ENCODE data around the gene TBCEL. TPM values are rescaled to one million over a fixed set of nuclear protein-coding genes. Genes with fewer than 3 reads are reported as not detected.

TBCEL gene
- total and polyA plus RNA-seq, 2 donors (not counting 3 experiments of a cell fraction or from before 2014, with no cell fraction given): 5.6 to 19.5 TPM

DNA sequence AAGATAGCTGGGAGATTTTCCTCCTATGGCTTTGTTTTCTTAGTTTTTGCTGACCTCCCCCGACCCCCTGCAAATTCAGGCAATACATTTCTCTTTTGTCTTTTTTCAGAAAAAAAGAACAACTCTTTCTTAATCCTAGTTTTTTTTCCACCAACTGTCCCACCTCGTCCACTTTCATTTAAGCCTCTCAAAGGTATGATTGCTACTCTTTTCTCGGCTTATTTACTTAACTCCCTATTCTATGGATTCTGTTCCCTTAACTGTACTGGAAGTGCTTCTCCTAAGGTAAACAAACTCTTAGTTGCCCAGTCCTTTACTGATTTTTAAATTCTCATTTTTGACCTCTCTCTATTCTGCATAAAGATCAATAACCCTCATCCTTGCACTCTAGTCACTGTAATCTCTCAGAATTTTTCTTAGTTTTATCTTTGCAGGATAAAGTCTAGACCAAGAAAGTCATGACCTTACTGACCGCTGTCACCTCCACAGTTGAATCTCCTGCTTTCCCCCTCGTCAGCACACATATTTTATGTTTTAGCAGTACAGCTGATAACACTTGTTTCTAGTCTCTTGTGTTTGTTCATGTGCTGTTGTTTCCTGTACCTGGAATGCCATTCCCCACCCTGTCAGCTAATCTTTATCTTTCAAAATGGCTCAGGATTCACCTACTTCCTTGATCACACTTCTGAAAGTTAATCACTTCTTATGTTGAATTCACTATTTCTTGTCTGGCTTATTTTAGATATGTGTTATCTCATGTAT is 14.9 kb downstream of the TBCEL start:
- Histone ChIP-seq H4K20me1 (replicated peaks; ENCODE audit: control insufficient read depth, extremely low read depth, insufficient read depth, low read length) (no peaks in the 10 kb centered on the region), H2AFZ (ENCODE audit: low read depth, low read length) (no peak overlapping the region), H3K27me3 (ENCODE audit: control insufficient read depth in 2 of 2, insufficient read depth in 2 of 2, low read length in 2 of 2) (no peaks in the 10 kb centered on the region), H3K79me2 (ENCODE audit: control insufficient read depth, insufficient read depth, low read length) (peaks cover 2% of the 10 kb centered on the region), H3K27ac (ENCODE audit: insufficient read depth, low read depth, low read length) (no peak overlapping the region), H3K9me1 (replicated peaks; ENCODE audit: control insufficient read depth, extremely low read depth, insufficient read depth, low read length) (peaks cover 3% of the 10 kb centered on the region), H3K36me3 (ENCODE audit: control insufficient read depth in 2 of 2, extremely low read depth in 1 of 2, insufficient read depth in 2 of 2, low read length in 2 of 2) (no peaks in the 10 kb centered on the region), H3K9me3 (replicated peaks; ENCODE audit: control insufficient read depth, insufficient read depth, low read length) (no peaks in the 10 kb centered on the region), H3K9ac (replicated peaks; ENCODE audit: extremely low read depth, insufficient read depth, low read length) (no peak overlapping the region), H3K4me2 (ENCODE audit: insufficient read depth, low read length) (no peak overlapping the region), H3K4me3 (replicated peaks in 1 of 3; ENCODE audit: insufficient read depth in 1 of 3, low read depth in 1 of 3, low read length in 3 of 3) (no peak overlapping the region), H3K4me1 (ENCODE audit: control insufficient read depth, extremely low read depth, insufficient read depth, low read length) (peaks cover 19% of the 10 kb centered on the region)
- ChIA-PET CTCF (interaction anchor here (0.7 to 2.0 kb wide), 3 partner anchors 10 to 156 kb away, joined by 3 to 6 read pairs (median 4); no protein-coding TSS in a partner anchor), POLR2A (no interaction called here)
- FAIRE-seq (no peak), DNase-seq (ENCODE audit: low read depth, low spot score) (no peak)
- TF ChIP-seq JUN (IDR thresholded peaks at IDR 0.05; ENCODE audit: borderline replicate concordance, insufficient read depth, insufficient read length, low read depth) (no peak), GATA2 (IDR thresholded peaks at IDR 0.05; ENCODE audit: insufficient read depth, insufficient read length, low read depth, low read length) (no peak), POLR2AphosphoS5 (IDR thresholded peaks at IDR 0.05; ENCODE audit: insufficient read depth, low read depth, low read length) (no peak), MYC (IDR thresholded peaks at IDR 0.05; ENCODE audit: low read depth, low read length) (no peak), POLR2A (IDR thresholded peaks at IDR 0.05; ENCODE audit: low read depth, low read length) (no peak), EZH2 (IDR thresholded peaks at IDR 0.05; ENCODE audit: borderline replicate concordance, low read depth, low read length, severe bottlenecking) (no peak), FOS (IDR thresholded peaks at IDR 0.05; ENCODE audit: borderline replicate concordance, insufficient read depth, low read length) (no peak)
- TF ChIP-seq, protein P1, sequence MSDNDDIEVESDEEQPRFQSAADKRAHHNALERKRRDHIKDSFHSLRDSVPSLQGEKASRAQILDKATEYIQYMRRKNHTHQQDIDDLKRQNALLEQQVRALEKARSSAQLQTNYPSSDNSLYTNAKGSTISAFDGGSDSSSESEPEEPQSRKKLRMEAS (IDR thresholded peaks at IDR 0.05; ENCODE audit: insufficient read depth, insufficient read length): no peak
- TF ChIP-seq, protein P2, sequence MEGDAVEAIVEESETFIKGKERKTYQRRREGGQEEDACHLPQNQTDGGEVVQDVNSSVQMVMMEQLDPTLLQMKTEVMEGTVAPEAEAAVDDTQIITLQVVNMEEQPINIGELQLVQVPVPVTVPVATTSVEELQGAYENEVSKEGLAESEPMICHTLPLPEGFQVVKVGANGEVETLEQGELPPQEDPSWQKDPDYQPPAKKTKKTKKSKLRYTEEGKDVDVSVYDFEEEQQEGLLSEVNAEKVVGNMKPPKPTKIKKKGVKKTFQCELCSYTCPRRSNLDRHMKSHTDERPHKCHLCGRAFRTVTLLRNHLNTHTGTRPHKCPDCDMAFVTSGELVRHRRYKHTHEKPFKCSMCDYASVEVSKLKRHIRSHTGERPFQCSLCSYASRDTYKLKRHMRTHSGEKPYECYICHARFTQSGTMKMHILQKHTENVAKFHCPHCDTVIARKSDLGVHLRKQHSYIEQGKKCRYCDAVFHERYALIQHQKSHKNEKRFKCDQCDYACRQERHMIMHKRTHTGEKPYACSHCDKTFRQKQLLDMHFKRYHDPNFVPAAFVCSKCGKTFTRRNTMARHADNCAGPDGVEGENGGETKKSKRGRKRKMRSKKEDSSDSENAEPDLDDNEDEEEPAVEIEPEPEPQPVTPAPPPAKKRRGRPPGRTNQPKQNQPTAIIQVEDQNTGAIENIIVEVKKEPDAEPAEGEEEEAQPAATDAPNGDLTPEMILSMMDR (IDR thresholded peaks at IDR 0.05; ENCODE audit: extremely low read depth in 1 of 2, insufficient read depth in 1 of 2, low read depth in 1 of 2, low read length in 2 of 2): no peak
- BruUV-seq (replicated peaks): no TSS peak
- intact Hi-C loops (cut with micrococcal nuclease): loop anchor here (2.0 kb wide), 1 partner anchor 14 kb away; the partner anchor contains the start of gene TBCEL
- dilution Hi-C loops (cut with MboI; ENCODE audit: extremely low pct_ligation_motif_present, low sequenced_read_pairs): no loop called here

Measured in endothelial cell of umbilical vein (primary cell).